ENCODE data around the gene LRP5.

DNA sequence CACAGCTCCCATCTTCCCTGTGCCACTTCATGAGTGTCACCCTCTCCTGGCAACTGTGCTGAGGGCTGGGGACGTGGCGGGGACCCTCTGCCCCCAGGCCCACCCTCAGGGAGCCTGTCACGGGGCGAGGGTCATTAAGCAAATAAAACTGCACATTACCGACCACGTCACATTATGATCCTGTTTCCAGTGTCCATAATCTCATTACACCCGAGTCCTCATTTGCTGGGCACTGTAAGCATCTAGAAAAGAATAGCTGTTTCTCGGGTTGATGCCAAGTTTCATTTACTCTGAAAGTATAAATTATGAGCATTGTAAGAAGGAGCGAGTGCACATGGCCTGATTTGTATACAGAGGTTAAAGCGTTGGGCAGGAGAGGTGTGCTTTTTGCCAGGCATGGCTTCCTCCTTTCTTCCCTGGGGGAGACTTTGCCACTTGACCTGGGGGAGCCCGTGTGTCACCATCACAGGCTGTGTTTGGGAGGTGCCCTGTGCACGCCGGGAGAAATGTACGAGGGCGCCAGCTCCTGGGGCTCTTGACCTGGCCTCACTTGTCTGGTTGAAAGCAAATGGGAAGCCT lies 50.5 kb downstream of the LRP5 start:
- TF ChIP-seq, protein P1, sequence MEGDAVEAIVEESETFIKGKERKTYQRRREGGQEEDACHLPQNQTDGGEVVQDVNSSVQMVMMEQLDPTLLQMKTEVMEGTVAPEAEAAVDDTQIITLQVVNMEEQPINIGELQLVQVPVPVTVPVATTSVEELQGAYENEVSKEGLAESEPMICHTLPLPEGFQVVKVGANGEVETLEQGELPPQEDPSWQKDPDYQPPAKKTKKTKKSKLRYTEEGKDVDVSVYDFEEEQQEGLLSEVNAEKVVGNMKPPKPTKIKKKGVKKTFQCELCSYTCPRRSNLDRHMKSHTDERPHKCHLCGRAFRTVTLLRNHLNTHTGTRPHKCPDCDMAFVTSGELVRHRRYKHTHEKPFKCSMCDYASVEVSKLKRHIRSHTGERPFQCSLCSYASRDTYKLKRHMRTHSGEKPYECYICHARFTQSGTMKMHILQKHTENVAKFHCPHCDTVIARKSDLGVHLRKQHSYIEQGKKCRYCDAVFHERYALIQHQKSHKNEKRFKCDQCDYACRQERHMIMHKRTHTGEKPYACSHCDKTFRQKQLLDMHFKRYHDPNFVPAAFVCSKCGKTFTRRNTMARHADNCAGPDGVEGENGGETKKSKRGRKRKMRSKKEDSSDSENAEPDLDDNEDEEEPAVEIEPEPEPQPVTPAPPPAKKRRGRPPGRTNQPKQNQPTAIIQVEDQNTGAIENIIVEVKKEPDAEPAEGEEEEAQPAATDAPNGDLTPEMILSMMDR (conservative IDR thresholded peaks at IDR 0.05), result no peak
- no peak for TF ChIP-seq EZH2 (IDR thresholded peaks at IDR 0.05; ENCODE audit: low read depth)
